IPS-NIHi7 (cell line): ENCODE results near the gene ZNF526.
"Not testable (repeated sequence)": the region's sequence is repeated elsewhere in the genome, so short reads cannot be mapped to it uniquely, and the experiment has no call there.

Experiments
- DNase-seq: peaks from one replicate; pipeline ENCODE4 v3.0.0; 2012; ENCODE audit warnings: mixed read lengths; ENCODE audit errors: extremely low spot score

ZNF526 gene

DNA sequence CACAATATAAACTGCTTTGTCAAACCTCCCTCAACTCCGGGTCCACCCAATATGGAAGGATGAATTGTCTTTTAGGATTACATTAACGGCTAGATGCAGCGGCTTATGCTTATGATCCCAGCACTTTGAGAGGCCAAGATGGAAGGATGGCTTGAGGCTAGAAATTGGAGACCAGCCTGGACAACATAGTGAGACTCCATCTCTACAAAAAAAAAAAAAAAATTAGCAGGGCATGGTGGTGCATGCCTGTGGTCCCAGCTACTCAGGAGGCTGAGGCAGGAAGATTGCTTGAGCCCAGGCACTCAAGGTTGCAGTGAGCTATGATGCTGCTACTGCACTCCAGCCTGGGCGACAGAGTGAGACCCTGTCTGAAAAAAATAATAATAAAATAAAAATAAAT is 46.0 kb downstream of the ZNF526 start:
- DNase-seq: not testable (repeated sequence)

DNA sequence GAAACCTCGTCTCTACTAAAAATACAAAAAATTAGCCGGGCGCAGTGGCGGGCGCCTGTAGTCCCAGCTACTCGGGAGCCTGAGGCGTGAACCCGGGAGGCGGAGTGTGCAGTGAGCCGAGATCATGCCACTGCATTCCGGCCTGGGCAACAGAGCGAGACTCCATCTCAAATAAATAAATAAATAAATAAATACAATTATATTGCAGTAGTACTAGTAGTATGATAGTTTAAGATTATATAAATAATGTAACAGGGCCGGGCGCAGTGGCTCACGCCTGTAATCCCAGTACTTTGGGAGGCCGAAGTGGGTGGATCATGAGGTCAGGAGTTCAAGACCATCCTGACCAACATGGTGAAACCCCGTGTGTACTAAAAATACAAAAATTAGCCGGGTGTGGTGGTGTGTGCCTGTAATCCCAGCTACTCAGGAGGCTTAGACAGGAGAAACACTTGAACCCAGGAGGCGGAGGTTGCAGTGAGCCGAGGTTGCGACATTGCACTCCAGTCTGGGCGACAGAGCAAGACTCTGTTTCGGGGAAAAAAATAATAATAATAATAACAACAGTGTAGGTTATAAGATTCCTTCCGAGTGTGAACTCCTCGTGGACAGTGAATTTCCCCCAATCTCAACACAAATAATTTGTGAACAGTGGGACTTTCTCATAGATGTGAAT is 47.0 kb downstream of the ZNF526 start:
- not testable (repeated sequence) for DNase-seq

DNA sequence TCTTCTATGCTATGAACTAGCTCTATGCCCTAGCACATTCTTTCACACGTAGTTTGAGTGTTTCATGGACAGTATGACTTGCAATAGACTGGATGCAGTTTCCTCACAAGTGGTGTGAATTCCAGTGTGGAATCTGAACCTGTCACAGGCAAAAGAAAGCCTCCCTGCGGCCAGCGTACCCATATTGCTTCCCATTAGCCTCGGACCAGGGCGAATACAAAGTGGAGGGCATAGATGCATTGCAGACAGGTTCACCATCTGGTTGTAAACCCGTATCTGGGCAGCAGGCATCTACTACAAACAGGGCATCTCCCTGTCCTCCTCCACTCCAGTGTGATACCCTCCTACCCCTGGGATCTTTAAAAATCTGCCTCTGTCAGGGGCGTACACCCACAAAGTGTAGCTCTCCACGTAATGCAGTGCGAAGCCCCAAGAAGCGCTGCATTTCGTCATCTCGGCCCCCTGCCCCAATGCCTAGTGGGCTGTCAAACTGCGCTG is 47.6 kb downstream of the ZNF526 start:
- no peak for DNase-seq

DNA sequence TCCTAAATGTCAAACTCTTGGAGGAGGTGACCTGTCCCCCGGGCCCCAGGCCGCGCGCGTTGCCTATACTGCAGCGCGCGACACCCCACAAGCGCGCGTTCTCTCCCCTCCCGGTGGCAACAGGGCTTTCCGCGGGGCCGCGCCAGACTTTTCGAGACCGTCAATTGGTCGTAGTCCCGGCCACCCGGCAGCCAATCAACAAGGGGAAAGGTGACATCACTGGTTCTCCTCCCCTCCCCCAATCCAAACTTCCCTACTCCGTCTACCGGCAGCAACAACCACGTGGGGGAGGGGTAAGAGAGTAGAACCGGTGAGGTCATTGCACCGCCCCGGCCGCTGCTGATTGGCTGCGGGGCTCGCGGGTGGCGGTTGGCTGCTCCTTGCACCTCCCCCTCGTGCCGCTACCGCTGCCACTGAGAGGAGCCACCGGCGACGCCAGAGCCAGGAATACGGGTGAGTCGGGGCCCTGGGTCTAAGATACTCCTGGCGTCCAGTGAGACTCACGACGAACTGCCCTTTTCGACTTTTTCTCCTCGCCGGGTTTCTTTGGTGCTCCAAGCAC is 48.1 kb downstream of the ZNF526 start:
- peak; percentile 89 for DNase-seq

DNA sequence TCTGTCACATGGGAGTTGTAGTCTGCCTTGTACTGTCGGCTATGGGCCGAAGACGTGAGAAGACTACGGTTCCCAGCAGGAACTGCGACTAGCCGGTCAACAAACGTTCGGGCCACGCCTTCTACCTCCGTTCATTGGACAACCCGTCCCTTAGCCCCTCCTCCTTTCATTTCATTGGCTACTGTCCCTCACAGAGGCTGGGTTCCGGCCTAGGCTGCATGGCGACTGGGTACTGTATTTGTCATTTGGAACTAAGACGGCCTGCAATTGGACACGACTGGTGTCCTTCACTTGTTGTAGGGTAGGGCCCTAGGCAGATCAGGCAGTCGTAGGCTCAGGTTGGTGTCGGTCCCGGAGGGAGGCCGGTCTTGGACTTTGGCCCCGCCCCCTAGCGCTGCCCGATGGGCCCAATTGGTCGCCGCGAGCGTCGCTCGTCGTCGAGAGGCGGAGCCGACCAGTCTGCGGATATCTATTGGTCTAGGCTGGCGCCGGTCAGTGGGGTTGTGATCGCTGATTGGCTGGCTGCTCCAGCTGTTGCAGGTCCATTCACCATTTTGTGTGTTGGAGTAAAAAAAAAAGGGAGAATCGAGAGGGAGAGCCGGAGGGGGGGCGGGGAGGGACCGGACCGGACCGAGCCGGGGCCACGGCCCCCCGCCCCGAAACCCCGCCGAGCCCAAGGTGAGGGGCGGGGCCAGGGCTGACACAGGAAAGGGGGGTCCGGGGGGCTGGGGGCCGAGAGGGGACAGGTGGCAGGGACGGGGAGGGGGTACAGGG is 48.8 kb downstream of the ZNF526 start, which contains the start of gene CIC:
CIC (plus strand) TSS at position 549 of the 774 bp plus-strand sequence. CDS start 2,532 bp downstream, outside the sequence.
- DNase-seq: peak; percentile 93

DNA sequence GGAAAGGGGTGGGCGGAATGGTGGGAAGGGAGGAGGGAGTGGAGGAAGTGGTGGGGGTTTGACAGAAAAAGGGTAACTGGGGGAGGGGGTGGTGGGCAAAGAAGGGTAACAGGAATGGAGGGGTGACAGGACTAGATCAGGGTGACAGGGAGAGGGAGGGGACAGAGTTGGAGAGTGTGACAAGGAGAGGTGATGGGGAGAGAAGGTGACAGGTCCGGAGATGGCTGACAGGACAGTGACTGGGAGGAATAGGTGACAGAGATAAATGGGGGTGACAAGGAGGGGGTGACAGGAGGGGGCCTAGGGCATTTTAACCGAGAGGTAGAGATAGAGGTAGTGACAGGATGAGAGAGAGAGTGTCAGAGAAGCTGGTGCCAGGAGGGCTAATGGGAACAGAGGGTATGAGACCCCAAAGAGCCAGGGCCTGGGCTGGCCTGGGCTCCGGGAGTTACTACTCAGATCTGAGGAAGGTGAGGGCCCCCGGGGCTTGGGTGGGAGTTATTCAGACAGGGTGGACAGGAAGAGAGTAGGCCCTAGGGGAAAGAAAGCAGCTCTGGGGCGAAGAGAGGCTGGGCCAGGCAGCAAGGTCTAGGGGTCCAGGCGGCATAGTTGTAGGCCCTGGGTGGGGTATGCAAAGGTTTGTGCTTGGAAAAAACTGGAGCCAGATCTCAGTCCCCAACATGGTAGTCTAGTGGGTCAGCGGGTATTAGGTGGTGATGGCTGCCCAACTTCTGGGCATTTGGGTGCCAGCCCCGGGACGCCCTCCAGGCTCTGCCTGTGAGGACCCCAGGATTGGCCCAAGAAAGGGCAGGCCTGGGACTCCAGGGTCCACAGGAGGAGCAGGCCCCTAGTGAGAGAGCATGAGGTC is 49.6 kb downstream of the ZNF526 start:
- DNase-seq: no peak

DNA sequence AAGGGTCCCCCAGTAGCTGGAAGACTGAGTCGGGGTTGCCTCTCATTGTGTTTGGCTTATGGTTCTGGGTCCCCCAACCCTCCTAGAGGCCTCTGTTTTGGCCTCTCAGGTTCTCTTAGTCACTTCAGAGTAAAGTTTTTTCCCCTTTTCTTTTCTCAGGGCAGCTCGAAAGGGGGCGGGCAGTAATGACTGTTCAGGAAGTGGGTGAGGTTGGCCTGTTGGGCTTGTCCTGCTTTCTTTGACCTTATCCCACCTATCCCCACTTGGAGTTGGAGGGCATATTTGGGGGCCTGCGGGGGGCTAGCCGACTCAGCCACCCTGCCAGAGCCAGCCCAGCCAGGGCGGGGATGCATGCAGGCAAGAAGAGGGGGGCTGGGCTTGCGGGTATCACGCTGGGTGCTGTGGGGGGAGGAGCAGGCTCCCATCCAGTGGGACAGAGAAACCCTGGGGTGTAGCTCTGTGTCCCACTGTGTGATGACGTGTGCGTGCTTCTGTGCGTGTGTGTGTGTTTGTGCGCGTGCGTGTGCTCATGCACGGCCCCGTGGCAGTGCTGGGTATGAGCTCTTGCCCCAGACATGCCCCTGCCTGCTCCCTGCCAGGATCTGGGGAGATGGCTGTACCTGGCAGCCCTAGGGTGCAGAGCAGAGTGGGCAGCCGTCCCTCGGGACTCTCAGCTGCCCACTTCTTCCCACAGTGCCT is 50.4 kb downstream of the ZNF526 start:
- DNase-seq: no peak

DNA sequence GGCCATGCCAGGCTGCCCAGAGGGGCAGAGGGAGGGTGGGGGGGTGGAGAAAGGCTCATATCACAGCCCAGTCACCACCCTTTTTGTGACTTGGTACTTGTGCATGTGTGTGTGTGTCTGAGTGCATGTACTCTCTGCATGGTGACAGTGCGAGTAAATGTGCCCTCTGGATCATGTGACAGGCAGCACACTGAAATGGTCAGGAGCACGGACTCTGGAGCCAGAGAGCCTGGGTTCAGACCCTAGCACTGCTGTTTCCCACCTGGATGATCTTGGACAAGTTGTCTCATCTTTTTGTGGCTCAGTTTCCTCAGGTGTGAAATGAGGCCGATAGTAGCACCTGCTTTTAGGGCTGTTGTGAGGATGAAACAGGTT is 50.9 kb downstream of the ZNF526 start:
- no peak for DNase-seq

DNA sequence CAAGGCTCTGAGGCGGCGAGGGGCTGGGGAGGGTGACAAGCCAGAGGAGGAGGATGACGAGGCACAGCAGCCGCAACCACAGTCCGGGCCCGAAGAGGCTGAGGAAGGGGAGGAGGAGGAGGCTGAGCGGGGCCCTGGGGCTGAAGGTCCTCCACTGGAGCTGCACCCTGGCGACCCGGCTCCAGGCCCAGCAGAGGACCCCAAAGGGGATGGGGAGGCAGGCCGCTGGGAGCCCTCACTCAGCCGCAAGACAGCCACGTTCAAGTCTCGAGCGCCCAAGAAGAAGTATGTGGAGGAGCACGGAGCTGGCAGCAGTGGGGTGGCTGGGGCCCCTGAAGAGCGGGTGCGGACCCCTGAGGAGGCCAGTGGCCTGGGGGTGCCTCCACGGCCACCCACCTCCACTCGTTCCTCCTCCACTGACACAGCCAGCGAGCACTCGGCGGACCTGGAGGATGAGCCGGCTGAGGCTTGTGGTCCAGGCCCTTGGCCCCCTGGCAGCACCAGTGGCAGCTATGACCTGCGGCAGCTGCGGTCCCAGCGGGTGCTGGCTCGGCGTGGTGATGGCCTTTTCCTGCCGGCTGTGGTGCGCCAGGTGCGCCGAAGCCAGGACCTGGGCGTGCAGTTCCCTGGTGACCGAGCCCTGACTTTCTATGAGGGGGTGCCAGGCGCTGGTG is 51.9 kb downstream of the ZNF526 start:
- no peak for DNase-seq

DNA sequence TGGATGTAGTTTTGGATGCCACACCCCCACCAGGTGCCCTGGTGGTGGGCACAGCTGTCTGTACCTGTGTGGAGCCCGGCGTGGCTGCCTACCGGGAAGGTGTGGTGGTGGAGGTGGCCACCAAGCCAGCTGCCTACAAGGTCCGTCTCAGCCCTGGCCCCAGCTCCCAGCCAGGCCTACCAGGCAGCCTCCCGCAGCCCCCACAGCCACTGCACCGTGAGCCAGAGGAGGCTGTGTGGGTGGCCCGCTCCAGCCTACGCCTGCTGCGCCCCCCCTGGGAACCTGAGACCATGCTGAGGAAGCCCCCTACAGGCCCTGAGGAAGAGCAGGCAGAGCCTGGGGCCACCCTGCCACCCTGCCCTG is 52.4 kb downstream of the ZNF526 start:
- no peak for DNase-seq

DNA sequence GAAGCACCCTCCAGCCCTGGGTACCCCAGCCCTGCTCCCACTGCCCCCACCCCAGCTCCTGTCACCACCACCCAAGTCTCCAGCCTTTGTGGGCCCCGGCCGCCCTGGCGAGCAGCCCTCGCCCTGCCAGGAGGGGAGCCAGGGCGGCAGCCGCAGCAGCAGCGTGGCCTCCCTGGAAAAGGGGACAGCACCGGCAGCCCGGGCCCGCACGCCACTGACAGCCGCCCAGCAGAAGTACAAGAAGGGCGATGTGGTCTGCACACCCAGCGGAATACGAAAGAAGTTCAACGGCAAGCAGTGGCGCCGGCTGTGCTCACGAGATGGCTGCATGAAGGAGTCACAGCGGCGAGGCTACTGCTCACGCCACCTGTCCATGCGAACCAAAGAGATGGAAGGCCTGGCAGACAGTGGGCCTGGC is 52.9 kb downstream of the ZNF526 start:
- no peak for DNase-seq

DNA sequence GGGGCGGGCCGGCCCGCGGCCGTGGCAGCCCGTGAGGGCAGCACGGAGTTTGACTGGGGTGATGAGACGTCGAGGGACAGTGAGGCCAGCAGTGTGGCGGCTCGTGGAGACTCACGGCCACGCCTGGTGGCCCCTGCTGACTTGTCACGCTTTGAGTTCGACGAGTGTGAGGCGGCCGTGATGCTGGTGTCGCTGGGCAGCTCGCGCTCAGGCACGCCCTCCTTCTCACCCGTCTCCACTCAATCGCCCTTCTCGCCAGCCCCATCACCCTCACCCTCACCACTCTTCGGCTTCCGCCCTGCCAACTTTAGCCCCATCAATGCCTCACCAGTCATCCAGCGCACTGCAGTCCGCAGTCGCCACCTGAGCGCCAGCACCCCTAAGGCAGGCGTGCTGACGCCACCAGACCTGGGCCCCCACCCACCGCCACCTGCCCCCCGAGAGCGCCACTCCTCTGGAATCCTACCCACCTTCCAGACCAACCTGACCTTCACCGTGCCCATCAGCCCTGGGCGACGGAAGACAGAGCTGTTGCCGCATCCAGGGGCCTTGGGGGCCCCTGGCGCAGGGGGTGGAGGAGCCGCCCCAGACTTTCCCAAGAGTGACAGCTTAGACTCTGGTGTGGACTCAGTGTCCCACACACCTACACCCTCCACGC is 53.4 kb downstream of the ZNF526 start:
- DNase-seq: no peak

DNA sequence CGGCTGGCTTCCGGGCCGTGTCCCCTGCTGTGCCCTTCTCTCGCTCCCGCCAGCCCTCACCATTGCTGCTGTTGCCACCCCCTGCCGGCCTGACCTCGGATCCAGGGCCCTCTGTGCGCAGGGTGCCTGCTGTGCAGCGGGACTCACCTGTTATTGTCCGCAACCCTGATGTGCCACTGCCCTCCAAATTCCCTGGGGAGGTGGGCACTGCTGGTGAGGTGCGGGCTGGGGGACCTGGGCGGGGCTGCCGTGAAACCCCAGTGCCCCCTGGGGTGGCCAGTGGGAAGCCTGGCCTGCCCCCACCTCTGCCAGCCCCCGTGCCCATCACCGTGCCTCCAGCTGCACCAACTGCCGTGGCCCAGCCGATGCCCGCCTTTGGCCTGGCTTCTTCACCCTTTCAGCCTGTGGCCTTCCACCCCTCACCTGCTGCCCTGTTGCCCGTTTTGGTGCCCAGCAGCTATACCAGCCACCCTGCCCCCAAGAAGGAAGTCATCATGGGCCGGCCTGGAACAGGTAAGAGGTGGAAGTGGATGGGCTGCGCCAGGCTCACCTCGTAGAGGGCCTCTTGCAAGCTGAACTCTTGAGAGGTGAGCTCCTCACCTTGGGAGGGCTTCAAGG is 54.1 kb downstream of the ZNF526 start:
- DNase-seq: no peak

DNA sequence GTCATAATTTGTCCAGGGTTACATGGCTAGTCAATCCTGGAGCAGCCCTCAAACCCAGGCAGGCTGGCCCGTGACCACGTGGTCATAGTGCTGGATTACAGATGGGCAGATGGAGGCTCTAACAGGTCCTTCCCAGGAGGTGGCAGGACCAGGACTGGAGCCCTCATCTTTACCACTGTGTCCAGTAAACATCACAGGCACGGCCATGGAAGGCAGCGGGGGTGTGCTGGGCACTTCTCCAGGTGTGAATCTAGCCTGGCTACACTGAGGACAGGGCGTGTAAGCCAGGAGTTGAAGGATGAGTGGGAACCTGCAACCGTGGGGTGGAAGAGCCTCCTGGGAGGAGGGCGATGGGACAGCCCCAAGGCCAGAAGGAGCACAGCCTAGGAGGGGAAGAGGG is 55.0 kb downstream of the ZNF526 start:
- DNase-seq: no peak

DNA sequence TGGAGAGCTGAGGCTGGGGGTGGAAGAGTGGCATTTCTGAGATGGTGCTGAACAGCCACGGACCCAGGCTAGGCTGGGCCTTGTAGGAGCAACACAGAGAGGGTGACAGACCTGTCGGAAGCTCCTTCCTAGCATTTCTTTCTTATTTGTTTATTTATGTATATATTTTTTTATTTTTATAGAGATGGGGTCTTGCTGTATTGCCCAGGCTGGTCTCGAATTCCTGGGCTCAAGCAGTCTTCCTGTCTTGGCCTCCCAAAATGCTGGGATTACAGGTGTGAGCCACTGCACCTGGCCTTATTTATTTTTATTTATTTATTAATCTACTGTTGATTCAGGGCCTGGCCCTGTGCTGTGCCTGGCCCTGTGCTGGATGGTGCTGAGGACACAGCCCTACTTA is 55.4 kb downstream of the ZNF526 start:
- no peak for DNase-seq

DNA sequence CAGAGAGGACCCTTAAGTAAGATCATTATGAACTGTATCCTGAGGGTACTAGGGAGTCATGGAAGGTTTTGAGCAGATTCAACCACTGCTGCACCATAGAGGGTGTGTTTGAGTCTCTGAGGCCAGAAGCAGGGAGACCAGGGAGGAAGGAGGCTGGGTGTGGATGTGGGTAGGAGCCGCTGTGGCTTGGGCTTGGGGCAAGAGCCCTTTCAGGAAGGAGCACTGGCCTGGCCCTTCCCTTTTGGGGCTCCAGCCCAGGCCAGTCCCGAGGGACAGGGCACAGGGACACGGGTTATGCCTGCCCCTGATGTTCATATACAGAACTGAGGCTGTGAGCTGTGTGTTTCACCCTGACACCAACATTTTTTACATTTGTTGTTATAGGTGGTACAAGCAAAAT is 56.2 kb downstream of the ZNF526 start:
- DNase-seq: no peak

DNA sequence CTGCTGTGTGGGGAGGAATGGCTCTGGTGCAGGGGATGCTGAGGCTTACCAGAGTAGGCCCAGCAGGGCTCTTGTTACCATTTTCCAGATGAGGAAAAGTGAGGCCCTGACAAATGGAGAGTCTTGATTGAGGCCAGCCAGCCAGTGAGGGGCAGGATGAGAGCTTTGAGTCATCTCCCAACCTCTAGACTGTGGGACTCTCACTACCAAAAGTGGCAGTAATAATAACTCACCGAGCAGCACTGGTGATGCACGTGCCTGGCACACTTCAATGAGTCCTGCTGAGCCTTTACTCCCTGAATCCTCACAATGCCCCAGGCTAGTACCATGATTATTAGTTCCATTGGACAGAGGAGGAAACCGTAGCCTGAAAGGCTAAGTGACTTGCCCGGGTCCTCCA is 56.7 kb downstream of the ZNF526 start:
- no peak for DNase-seq
